Measurements from ENCODE around the gene KRT28.

The KRT28 gene, protein sequence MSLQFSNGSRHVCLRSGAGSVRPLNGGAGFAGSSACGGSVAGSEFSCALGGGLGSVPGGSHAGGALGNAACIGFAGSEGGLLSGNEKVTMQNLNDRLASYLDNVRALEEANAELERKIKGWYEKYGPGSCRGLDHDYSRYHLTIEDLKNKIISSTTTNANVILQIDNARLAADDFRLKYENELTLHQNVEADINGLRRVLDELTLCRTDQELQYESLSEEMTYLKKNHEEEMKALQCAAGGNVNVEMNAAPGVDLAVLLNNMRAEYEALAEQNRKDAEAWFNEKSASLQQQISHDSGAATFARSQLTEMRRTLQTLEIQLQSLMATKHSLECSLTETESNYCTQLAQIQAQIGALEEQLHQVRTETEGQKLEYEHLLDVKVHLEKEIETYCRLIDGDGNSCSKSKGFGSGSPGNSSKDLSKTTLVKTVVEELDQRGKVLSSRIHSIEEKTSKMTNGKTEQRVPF

DNA sequence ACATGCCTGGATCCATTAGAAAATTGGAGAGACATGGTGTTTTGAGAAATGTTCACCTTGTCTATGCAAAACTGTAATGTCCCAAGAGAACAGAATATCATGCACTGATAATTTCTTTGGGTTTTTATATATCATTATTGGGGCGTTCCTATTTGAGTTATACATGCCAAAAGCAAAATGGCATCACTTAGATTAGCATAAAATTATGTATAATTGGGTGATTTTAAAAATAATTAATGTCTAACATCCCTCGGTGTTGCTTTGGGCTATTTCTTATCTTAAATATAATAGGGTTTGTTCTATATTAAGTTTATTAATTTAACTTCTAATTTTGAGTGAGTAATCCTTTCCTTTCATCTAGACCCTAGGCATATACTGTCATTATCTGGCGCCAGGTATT lies at the start of gene KRT28:
TSS of gene KRT28 (minus strand) at position 101 of the 400 bp plus-strand sequence. CDS start at position 35, 66 bp downstream.
- no peak for DNase-seq

DNA sequence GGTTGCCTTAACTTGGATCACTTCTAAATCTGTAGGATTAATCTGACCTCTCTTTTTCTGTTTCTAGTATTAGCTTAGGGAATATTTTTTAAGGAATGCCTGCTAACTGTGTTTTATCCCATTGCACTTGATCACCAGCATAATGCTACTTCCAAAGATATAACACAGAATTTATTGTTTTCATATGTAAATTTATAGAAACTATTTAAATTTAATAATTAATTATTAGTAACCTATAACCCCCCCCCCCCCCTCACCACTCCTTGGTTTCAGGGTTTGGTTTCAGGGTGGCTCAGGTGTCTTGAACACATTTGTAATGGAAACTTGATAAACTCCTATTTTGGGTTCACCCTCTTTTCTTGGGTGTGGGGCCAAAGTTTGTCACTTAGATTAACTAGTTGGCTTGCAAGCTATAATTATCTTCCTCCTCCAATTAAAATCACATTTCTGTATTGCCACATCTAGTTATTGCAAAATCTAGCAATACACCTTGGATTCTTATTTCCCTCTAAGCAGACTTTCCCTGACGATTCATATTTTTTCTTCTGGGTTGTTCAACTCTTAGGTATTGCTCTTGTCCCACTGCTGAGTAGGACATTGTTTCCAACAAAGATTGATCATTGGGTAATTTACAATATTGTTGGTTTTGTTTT lies 49.0 kb upstream of the KRT28 start:
- DNase-seq, result no peak

DNA sequence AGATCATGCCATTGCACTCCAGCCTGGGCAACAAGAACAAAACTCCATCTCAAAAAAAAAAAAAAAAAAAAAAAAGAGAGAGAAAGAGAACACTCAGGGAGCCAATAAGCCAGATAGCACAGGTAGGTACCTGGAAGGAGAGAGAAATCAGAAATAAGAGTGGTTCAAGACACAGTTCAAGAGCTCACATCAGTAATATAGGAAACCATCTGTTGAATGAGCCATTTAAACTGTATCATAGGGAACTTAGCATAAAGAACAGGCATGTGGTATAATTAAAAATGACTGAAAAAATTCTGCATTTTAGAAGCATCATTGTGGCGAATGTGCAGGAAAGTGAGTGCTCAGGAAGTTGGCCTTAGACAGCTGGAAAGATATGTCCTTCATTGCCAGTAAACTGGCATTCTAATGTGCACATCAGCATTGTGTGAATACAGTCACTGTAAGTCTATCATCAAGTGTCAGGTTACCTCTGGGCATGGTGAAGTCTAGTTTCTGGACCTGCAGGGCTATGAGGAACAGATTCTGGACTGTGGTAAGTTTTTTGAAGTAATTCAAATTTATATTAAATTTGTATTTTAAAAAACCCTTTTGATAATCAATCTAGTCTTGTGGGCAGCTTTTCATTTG lies 46.9 kb upstream of the KRT28 start:
- DNase-seq, result no peak

DNA sequence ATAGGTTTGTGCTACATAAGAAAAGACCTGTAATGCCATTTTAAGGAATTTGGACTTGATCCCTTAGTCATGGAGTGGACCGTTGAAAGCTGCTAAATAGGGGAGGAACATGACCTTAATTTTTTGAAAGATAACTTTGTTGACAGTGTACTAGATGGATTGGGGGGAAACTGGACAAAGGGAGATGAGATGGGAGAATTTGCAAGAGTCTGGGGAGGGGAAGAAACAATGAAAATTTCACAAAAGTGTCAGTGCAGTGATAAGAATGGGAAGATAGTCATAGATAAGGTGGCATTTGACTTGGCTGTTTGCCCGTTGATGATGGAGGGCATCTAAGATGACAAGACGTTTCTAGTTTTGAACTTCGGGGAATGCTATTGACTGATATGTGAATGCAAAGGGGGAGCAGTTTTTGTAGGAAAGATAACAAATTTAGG lies 44.9 kb upstream of the KRT28 start:
- no peak for DNase-seq

DNA sequence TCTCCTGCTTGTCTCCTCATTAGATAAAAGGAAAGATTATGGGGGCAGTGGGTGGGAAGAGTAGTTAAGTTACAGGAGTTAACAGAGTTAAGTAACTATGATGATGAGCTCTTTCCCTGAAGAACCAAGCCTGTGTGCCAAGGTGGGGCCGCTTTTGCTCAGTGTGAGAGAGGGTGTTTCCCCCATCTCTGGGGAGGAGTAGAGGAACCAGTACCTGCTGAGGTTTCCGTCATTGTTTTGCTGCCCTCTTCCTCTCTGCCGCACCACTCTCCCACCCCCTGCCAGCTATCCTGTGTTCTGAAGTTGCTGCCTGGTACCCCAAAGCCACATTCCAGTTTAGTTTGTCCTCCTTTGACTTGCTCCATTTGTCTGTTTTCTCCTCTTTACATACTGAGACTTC lies 43.5 kb upstream of the KRT28 start:
- DNase-seq, result no peak

DNA sequence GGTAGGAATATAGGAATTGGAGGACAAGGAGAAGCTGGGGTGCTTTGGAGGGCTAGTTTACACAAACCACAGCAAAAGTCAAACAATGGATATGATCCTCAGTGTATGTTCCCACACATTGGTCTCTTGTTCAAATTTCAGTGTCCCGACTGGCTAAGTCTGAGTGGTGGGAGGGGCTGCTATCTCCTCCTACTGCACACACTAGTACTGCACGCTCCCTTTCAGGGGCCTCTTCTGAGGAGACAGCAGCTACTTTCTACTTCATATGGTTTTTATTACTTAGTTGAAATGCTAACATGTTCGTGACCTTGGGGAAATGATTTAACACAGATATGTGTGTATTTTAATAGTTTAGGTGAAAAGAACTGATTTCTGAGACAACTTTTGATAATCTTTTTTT lies 41.5 kb upstream of the KRT28 start:
- no peak for DNase-seq

DNA sequence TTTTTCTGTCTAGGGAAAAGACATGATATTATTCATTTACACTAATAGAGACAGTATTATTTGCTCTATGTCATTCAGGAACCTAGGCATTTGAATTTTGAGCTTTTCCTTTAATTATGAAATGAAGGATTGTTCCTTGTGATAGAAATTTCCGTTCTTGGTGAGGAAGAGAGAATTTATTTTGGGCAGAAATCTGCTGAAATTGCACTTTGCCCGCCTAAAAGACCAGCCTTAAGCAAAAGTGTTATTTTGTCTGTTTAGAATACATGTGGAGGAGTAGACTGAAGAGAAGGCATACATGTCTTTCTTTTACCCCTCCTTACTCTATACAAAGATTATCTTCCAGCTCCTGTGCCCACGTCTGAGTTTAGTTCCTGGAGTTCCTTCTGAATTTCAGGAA lies 39.4 kb upstream of the KRT28 start:
- DNase-seq, result no peak

DNA sequence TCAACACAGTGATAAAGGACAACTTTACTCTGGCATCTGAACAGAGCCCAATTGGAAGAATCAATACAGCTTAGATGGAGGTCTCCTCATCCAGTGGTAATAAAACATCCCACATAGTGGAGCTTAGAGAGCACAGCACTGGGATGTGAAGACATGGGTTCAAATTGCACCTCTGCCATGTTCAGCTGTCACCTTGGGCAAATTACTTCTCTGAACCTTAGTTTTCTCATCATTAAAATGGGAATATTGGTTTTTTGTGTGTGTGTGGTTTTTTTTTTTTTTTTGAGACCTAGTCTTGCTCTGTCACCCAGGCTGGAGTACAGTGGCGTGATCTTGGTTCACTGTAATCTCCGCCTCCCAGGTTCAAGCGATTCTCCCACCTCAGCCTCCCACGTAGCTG lies 36.3 kb upstream of the KRT28 start:
- DNase-seq, result no peak

DNA sequence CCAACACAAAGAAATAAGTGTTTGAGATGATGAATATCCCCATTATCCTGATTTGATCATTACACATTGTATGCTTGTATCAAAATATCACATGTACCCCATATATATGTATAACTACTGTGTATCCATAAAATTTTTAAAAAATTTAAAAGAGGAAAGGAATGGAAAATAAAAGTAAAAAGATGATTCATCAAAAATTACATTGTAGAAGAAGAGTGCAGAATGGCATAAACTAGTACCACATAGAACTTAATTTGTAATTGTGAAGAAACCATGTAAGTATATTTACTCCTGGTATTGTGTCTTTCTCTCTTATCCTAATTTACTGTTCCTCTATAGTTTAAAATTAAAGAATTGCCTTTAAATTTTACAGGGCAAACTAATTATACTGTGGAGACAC lies 34.1 kb upstream of the KRT28 start:
- DNase-seq, result no peak

DNA sequence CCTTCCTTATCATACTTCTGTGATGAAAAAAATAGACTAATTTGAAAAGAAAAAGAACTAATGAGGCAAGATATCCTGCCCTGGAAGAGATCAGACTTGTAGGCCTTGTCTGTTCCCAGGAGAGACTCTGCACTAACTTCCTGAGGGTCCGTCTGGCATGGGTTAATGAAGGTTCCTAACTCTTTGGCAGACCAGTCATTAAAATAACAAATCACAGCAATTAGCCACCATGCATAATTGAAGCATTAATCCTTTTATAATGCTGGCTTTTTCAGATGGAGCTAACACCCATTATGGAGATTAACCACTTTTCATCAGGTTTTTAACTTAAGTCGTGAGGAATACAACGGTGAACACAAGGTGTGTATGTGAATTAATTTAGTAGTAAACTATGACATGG lies 33.1 kb upstream of the KRT28 start:
- DNase-seq, result no peak

DNA sequence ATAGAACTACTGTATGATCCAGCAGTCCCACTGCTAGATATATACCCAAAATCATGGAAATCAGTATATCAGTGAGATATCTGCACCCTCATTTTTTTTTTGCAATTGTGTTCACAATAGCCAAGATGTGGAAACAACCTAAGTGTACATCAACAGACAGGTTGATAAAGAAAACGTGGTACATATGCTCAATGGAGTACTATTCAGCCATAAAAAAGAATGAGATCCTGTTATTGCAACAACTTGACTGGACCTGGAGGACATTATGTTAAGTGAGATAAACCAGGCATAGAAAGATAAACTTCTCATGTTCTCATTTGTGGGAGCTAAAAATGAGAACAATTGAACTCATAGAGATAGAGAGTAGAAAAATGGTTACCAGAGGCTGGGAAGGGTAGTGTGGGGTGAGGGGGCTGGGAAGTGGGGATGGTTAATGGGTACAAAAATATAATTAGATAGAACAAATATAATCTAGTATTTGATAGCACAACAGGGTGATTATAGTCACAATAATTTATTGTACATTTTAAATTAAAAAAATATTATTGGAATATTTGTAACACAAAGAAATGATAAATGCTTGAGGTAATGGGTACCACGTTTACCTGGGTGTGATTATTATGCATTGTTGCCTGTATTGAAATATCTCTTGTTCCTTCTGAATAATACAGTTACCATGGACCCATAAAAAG lies 30.5 kb upstream of the KRT28 start:
- no peak for DNase-seq

DNA sequence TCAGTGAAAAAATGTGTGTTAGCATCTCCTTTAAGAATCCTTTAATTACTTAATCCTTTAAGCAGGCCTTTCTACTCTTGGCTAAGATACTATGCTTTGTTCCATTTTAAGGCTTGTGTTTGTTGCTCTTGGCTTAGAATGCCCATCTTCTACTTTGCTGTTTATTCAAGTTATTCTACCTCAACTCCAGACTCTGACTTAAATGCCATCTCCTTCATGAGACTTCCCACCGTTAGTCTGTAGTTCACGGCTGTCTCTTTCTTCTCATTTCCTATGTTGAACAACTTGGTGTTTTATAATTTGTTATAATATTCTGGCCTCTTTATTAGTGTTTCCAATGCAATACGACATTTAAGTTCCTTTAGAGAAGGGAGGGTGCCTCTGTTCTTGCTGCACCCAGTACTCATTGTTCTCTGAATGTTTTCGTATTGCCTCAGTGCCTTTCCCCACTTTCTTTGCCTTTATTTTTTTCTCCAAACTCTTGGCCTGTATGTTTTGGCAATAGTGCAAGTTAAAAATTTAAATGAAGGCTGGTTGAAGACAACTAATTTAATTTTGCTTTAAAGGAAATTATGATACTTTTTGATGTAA lies 28.8 kb upstream of the KRT28 start:
- no peak for DNase-seq

DNA sequence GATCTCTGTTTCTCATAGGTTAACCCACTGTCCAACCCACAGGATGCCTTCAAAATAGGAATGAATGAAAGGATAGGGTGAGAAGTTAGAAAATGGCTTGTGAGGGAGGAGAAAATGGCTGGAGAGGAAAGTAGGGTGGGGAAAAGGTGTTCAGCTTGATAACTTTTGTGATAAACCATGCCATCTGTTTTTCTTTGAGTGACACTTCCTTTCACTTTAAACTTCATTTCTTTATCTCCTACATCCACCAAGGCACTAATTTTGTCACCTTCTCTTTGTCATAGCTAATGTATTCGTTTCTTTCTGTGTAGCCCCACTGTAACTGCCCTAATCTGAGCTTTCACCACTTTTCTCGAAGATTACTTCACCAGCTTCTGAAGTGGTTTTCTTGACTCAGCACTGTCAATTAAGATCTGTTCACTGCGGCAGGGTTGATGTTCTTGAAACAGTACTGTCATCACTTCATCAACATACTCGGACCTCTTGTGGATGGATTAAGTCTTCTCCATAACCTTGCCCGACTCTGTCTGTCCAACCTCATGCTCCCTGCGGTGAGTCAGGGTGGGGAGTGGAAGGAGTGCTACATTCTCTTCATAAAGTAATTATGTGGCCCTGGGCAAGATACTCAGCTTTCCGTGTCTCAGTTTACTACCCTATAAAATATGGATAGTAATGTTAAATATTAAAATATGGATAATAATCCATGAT lies 28.1 kb upstream of the KRT28 start:
- DNase-seq, result peak; percentile 48

DNA sequence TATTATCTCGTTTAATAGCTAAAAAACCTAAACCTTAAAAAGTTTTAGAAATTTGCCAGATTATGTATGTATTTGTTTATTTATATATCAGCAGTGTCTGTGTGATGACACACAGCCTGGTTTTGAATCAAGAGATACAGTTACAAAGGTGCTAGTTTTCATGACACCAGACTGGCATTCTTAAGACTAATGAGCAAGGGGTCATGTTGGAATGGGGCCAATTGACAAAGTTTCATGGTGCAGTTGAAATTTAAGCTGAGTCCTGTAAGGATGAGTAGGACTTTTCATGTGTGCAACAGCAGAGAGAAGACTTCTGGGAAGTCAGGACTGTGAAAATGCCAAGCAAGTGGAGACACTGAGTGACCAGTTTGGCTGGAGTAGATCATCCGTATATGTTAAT lies 25.8 kb upstream of the KRT28 start:
- no peak for DNase-seq

DNA sequence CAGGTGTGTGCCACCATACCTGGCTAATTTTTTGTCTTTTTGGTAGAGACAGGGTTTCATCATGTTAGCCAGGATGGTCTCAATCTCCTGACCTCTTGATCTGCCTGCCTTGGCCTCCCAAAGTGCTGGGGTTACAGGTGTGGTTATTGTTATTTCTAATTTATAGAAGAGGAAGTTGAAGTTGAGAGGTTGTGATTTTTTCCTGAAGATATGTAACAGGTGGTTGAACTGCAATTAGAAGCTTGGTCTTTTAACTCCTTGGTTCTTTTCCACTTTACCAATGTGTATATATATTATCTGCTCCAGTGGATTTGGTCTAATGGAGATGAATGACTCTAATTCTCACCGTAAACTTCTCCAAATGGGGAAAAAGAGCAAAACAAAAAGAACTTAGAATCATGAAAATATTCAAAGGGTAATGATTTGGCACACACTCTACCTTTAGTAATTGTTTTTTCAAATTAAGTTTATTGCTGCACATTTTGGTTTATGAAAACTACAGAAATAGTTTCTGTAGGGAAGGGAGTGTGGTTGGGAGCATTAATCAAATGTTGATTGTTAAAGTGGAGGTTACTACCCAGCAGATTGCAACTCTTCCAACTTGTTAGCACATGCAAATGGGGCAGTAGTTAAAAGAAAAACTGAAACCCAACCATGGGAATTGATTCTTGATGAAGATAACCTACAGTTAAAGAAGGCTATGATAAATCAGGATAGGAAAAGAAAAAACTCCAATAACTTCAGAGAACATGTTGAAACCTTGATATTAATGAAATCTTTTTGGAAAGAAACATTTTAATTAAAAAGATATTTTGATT lies 24.5 kb upstream of the KRT28 start:
- DNase-seq, result no peak

DNA sequence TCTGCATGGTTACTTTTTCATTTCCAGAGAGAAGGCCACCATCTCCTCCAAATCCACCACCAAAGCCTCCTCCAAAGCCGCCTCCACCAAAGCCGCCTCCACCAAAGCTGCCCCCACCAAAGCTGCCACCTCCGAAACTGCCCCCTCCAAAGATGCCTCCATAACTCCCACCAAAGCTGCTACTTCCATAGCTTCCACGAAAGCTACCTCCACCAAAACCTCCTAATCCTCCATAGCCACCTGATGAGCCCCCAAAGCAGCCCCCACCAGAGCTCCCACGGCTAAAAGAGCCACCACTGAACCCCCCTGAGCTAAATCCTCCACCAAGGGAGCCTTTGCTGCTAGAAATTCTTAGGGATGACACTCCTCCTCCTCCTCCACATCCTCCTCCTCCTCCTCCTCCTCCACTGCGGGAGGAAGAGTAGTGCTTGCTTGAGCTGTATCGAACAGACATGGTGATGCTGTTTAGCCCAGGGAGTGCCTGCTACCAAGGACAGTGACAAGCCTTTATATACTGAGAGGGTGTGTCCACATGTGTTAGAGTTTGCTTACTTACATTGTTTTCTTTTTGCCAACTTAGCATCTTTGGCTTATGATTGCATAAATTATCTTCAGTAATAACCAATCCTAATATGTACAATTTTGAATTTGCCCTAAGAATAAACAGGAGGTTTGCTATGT lies 22.5 kb upstream of the KRT28 start, which contains the start of gene KRT10:
TSS of gene KRT10 (minus strand) at position 483 of the 681 bp plus-strand sequence. CDS start at position 454, 29 bp downstream.
- DNase-seq, result no peak

DNA sequence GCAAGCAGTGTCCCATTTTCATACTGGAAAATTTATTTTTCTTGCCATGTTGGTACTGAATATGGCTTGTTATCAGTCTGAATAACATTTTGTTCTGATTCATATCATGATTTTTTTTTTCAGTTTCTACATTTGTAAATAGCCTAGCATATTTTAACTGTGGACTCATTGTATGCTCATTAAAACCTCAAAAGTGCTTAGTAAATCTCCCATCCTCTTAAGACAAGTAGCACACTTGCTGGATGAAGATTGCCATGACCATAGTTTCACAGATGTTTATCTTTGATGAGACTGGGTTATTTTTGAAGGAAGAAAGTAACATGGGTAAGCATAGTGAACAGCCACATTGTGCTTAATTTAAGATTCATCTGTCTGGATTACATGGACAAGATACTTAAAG lies 21.8 kb upstream of the KRT28 start:
- DNase-seq, result no peak

DNA sequence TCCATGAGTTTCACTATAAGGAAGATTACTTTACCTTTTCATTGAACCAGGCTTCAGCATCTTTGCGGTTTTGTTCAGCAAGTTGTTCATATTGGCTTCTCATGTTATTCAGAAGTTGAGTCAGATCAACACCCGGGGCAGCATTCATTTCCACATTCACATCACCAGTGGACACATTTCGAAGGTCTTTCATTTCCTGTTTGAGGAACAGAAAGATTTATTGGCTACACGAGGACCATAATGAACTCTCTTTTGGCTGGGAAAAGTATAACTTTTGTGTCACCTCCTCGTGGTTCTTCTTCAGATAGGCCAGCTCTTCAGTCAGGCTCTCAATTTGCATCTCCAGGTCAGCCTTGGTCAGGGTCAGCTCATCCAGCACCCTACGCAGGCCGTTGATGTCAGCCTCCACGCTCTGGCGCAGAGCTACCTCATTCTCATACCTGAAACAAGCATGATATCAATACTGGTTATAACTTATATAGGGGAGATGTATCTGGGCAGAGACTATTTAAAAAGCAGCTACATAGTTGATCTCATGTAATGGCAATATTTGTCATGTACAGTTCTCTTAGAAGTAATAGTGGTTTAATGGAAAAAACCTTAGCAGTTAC lies 20.6 kb upstream of the KRT28 start:
- DNase-seq, result no peak

DNA sequence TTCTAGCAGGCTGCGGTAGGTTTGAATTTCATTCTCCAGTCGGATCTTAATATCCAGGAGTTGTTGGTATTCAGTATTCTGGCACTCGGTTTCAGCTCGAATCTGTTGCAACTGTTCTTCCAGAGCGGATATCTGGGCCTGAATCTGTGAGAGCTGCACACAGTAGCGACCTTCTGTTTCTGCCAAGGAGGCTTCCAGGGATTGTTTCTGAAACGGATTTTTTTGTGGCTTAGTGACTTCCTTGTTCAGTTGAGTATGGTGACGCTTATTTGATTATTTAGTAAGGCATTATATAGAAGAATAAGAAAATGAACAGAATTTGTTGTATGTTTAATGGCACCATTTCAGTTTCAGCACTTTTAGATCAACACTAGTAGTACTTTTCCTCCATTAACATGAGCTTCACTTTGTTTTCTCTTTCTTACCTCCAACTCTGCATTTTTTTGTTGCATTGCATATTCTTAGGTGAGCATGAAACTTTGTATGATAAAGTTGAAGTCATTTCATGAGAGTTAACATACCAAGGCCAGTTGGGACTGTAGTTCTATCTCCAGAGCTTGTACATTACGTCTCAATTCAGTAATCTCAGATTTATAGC lies 19.9 kb upstream of the KRT28 start:
- DNase-seq, result no peak
